NOMO-1 treated with dmso at 0.1 percent for 144 hours (cell line): Measurements from ENCODE around the gene FKRP.
"Not testable (repeated sequence)": the region's sequence is repeated elsewhere in the genome, so short reads cannot be mapped to it uniquely, and the experiment has no call there.

Source experiments
- DNase-seq: peaks from one replicate; lab custom pipeline; 2025; ENCODE audit not compliant: unreplicated experiment; lab: John Stamatoyannopoulos, UW

FKRP gene

GRCh38 chr19:46784262-46785053 is 38.6 kb downstream of the FKRP start:
- peak; percentile 85 for DNase-seq

DNA sequence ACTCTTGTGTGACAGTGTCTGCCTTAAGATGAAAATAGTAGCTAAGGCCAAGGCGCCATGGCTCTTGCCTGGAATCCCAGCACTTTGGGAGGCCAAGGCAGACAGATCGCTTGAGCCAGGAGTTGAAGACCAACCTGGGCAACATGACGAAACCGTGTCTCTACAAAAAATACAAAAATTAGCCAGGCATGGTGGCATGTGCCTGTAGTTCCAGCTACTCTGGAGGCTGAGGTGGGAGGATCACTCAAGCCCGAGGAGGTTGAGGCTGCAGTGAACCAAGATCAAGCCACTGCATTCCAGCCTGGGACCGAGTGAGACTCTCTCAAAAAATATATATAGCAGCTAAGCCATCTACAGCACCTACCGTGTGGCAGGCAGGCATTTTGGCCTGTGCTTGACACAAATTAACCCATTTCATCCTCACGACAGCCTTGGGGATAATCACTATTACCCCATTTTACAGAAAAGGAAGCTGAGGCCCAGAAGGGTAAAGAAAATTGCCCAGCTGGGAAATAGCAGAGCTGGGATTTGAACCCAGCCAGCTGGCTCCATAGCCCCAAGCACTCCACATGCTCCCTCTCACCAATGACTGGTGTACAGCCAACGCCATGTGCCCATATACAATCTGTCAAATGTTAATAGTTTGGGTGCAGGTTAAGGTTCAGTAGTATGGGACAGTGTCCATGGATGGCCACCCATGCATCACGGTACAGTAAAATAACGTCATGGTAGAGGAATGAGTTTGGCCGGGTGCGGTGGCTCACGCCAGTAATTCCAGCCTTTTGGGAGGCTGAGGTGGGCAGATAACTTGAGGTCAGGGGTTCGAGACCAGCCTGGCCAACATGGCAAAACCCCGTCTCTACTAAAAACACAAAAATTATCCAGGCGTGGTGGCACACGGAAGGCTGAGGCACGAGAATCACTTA is 39.5 kb downstream of the FKRP start:
- no peak for DNase-seq

DNA sequence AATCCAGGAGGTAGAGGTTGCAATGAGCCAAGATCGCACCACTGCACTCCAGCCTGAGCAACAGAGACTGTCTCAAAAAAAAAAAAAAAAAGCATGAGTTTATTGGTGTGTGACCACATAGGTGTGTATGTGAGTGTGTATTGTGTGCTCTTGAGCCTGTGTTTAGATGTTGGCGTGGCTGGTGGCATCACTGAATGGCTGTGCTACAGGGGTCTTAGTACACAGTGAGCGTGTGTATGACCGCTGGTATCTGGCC is 40.1 kb downstream of the FKRP start:
- DNase-seq, result no peak

- peak; percentile 92 for DNase-seq
Observed at GRCh38 chr19:46786236-46787039, 40.6 kb downstream of the FKRP start.

DNA sequence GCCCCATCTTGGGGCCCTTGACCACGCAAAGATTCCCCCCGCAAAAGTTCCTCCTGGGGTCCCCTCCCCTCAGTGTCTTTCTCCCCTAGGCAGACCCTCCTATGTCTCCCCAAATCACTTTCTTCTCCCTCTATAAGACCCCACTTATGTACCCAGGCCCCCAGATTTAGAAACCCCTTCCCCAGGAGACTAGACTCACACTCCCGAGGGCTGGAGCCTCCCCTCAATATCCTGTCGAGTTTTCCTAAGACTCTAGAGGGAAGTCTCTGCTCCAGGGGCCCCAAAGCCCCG is 41.1 kb downstream of the FKRP start:
- no peak for DNase-seq

- DNase-seq, result no peak
Observed at GRCh38 chr19:46787331-46788261, 41.7 kb downstream of the FKRP start.

DNA sequence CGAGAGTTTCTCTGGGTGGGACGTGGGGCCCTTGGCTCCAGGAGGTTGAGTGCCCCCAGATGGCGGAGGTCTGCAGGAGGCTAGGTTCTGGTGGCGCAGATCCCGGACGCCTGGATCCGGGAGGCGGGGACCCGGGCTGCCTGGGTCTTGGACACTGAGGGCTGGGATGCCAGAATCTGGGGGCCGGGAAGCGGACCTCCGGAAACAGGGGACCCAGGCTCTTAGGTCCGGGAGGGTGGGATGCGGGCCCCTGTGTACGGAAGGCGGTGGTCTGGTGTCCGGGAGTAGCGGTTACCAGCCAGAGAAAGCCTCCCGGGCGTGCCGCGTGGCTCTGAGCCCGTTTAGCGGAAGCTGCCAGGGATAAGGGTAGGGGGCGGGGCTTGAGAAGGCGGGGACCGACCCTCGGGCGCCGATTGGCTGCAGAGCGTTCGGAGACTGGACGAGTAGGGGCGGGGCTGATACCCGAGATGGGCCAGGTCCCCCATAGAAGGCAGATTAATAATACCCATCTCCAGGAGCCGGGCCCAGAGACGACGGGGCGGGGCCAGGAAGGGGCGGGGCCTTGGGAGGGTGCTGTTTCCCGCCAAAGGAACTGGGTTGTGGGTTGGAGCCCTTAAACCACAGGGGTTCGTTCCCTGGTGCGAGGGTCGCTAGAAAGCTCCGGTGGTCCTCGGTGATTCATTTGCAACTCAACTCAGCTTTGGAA is 42.6 kb downstream of the FKRP start, which contains the start of gene SLC1A5:
Gene SLC1A5 (minus strand): TSS at position 333 of the 706 bp plus-strand sequence. CDS start 629 bp downstream, outside the sequence.
- peak; percentile 93 for DNase-seq

GRCh38 chr19:46788968-46789338 is 43.1 kb downstream of the FKRP start:
- no peak for DNase-seq

- DNase-seq, result no peak
Observed at GRCh38 chr19:46789371-46789770, 43.5 kb downstream of the FKRP start.

DNA sequence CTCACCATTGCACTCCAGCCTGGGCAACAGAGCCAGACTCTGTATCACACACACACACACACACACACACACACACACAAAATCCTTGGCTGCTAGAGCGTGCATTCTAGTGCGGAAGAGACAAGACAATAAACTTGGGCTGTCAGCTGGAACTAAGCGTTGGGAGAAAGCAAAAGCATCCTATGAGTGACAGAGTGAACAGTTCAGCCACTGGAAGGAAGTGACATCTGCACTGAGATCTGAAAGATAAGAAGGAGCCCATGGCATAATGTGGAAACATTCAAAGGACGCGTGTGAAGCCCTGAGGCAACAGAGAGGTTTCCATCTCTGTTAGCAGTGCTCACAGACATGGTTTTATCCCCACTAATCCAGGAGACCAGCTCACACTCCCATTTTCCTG is 46.1 kb downstream of the FKRP start:
- no peak for DNase-seq

- no peak for DNase-seq
Observed at GRCh38 chr19:46797881-46798280, 52.0 kb downstream of the FKRP start.

- no peak for DNase-seq
Observed at GRCh38 chr19:46798713-46799112, 52.9 kb downstream of the FKRP start.

DNA sequence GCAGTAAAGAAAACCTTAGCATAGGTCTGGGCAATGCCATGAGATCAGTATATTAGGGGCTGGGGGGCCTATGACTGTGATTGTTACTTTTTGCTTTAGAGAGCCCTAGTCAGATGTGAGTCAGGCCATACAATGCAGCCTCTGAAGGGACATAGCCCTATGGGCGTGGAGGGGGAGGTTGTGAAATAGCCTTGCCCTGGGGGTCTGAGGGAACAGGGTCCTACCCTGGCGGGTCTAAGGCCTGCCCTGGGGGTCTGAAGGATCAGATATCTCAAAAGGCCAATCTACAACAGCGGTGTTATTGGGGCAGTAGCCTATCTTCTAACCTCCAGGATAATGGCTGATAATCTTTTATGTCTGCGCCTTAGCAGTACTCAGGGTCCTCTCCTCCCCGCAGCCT is 56.3 kb downstream of the FKRP start:
- DNase-seq, result no peak

DNA sequence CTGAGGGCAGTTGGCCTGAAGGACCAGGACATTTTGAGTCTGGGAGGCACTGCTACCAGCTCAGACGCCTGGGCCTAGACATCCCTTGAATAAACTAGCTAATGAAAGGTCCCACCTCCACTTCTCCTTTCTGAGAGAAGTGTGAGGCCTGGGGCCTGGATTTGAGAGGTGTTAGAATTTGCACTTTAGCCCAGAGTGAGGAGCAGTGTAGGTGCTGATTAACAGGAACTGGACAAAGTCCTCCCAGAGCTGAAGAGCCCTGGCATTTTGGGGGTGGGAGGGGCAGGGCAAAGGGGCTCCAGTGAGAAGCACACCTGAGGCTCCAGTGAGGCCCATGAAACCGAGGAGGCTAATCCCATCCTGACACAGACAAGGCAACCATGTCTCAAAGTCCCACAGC is 57.7 kb downstream of the FKRP start:
- no peak for DNase-seq

- DNase-seq, result not testable (repeated sequence)
Observed at GRCh38 chr19:46804432-46804831, 58.6 kb downstream of the FKRP start.

- DNase-seq, result no peak
Observed at GRCh38 chr19:46806656-46807055, 60.8 kb downstream of the FKRP start.
